GM12875 (cell line): Measurements from ENCODE around the gene NRXN2.

Experiments used
- H3K4me3 ChIP-seq: one replicate; pipeline ENCODE4 v1.5.1; 2011; ENCODE audit warnings: low read depth, low read length, control low read depth
- CTCF ChIP-seq: IDR thresholded peaks from 2 replicates; pipeline ENCODE4 v1.5.1; 2011; ENCODE audit warnings: low read depth, mild to moderate bottlenecking, control low read depth, inconsistent platforms, low read length, moderate library complexity, borderline replicate concordance; ENCODE audit not compliant: insufficient read depth

NRXN2 gene

DNA sequence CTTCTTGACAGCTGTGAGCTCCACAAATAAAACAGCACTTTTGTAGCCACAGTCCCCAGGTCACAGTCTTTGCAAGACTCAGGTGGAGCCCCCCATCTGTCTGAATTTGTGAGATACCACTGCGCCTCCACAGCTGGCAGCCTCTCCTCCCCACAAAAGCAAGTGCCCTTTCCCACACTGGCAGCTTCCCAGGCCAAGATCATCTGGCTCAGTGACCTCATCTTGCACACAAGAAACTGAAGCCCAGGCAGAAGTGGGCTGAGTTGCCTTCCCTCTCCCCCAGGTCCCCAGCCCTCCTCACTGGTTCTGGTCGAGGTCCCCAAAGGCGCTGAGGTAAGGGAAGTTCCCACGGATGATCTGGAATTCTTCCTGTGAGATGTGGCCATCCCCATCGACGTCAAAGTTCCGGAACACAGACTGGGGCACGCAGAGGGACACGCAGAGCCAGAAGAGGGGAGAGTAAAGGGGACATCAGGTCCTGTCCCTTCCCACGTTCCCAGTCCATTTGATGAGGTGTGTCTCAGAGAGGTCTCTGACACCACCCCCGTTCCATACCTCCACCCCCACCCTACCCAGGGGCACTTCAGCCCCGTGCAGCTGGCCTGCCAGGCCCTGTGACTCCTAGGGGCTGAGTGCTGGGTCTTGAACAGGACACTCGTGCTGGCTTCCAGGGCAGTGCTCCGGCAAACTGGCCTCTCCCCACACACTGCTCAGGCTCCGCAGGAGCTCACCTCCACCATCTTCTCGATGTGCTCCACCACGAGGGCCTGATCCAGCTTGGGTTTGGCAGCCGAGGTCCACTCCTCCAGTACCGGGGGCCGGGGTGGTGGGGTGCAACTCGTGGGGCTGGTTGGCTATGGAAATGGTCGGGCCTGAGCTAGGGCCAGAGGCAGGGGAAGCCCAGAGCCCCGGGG is 12.1 kb upstream of the NRXN2 start:
- no peak for TF ChIP-seq CTCF
- H3K4me3 ChIP-seq: no peak overlapping the region

DNA sequence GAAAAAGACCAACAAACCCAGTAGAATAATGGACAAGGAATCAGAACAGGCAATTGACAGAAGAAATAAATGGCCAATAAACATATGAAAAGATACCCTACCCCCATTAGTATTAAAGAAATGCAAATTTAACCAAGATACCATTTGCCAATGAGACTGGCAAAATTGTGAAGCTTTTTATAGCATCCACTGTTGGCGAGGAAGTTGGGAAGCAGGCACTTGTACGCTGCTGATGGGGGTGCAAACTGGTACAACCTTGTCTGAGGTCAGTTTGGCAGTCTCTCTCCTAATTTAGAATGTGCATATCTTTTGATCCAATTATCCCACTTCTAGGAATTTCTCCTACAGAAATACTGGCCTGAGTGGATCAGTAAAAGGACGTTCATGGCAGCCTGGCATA is 8.6 kb upstream of the NRXN2 start:
- H3K4me3 ChIP-seq: no peak overlapping the region
- no peak for TF ChIP-seq CTCF

DNA sequence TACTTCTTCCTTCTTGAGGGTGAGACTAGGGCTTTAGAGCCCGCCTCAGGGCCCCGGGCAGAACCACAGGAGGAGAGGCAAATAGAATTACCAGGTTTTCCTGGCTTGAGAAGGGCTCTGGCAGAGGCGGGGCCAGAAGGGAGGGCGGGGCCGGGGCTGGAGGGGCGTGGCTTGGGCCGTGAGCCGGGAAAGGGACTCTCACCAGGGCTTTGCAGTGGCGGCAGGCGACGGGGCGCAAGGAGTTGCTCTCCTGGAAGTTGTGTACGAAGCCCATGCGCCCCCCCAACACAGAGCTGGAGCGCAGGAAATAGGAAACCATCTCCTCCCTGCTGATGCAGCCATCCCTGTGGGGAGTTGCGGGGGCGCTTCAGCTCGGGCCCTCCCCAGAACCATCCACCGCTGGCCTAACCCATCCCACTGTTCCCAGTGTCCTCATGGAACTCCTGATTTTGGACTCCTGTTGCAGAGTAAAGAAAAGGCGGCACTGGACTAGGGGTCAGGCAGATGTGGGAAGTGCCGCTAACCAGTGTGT is 6.9 kb upstream of the NRXN2 start:
- no peak overlapping the region for H3K4me3 ChIP-seq
- TF ChIP-seq CTCF: no peak

DNA sequence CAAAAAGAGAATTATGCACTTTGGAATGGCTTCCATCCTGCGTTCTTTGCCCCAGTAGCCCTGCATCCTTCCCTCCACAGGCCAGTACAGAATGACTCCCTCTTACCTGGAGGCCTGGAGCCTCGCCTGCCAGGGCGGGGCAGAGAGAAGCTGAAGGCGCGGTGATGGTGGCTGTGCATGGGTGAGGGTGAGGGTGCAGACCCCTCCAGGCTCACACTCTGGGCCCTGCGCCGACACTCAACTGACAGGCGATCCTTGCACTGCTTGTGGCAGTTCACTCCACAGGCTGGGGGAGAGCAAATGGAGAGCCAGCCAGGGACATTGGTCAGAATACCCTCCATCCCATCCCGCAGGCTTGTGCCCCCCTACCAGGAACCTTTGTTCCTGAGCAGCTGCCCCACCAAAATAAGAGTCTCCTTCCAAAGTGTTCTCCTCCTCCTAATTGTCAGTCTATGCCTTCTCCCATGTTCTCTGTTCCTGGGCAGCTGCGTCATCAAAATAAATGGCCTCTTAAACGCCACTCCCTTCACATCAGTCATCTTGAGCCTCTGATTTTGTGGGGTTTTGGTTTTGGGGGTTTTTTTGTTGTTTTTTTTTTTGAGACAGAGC is 5.9 kb upstream of the NRXN2 start:
- no peak overlapping the region for H3K4me3 ChIP-seq
- no peak for TF ChIP-seq CTCF

DNA sequence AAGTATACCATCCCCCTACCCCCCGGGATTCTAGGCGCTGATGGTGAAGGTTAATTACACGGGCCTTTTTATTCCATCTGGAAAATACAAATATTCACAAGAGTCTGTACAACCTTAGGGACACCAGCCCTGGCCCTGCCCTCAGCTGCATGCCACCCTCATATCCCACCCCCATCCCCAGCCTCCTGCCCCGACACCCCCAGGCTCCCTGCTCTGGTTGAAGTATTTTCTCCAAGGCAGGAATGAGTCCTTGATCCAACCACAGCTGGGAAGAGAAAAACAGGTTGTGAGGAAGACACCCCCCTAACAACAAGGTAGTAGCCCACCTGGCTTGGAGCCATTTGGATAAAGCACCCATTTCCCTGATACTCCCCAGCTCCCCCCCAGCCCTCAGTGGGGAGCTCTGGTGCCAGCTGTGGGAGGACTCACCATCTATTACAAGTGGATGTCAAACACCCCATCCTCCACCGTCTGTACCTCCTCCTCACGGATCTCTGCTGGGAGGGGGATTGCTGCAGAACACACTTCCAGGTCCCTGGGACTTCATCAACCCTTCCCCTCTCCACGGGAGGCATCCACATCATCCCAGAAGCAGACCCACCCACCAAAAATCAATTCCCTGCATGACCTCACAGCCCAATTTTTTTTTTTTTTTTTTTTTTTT is 4.0 kb upstream of the NRXN2 start:
- no peak overlapping the region for H3K4me3 ChIP-seq
- TF ChIP-seq CTCF: no peak

DNA sequence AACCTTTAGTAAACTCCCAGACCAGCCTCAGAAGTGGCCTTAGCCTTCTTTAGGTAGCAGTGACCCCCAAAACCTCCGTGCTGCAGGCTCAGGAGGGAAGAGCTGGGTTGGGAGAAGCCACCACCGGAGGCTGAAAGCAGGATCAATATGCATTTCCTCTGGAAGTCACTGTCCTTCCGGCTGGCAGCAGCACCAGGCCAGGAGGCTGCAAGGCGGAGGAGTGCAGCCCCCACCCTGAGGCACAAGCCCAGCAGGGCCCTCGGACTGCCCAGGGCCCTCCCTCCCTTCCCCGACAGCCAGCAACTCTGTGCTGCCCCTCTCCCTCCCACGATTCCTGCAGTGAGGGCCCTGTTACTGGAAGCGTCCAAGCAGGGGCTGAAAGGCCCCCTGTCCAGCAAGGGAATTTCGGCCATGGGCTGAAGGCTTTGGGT is 3.2 kb upstream of the NRXN2 start:
- no peak overlapping the region for H3K4me3 ChIP-seq
- TF ChIP-seq CTCF: no peak
